ENCODE measurements around the gene AOX1.
"Not testable (repeated sequence)": the region's sequence is repeated elsewhere in the genome, so short reads cannot be mapped to it uniquely, and the experiment has no call there.

Gene AOX1

GRCh38 chr2:200604571-200605255 lies 18.9 kb downstream of the AOX1 start:
- no peaks in the 10 kb centered on the region for H3K4me1 ChIP-seq (ENCODE audit: control insufficient read depth, insufficient read depth, low read length)

GRCh38 chr2:200608341-200609027 lies 22.7 kb downstream of the AOX1 start:
- no peak overlapping the region for H3K4me3 ChIP-seq (ENCODE audit: low read depth, low read length)
- H3K9ac ChIP-seq (ENCODE audit: low read depth, low read length): no peak overlapping the region
- H3K4me1 ChIP-seq (ENCODE audit: control insufficient read depth, insufficient read depth, low read length): no peaks in the 10 kb centered on the region
- no peaks in the 10 kb centered on the region for H3K36me3 ChIP-seq (ENCODE audit: control insufficient read depth, insufficient read depth, low read length)
- no peaks in the 10 kb centered on the region for H3K9me3 ChIP-seq (ENCODE audit: control insufficient read depth, insufficient read depth, low read length)
- no peaks in the 10 kb centered on the region for H3K27me3 ChIP-seq (ENCODE audit: control insufficient read depth, insufficient read depth, low read length)

More at GRCh38 chr2:200604571-200605255, 18.9 kb downstream of the AOX1 start:
- no peak overlapping the region for H3K9ac ChIP-seq (ENCODE audit: low read depth, low read length)
- no peaks in the 10 kb centered on the region for H3K36me3 ChIP-seq (ENCODE audit: control insufficient read depth, insufficient read depth, low read length)
- H3K27me3 ChIP-seq (ENCODE audit: control insufficient read depth, insufficient read depth, low read length): no peaks in the 10 kb centered on the region
- H3K4me3 ChIP-seq (ENCODE audit: low read depth, low read length): no peak overlapping the region
- no peaks in the 10 kb centered on the region for H3K9me3 ChIP-seq (ENCODE audit: control insufficient read depth, insufficient read depth, low read length)

- Histone ChIP-seq H3K9me3 (ENCODE audit: control insufficient read depth, insufficient read depth, low read length) (no peaks in the 10 kb centered on the region), H3K4me1 (ENCODE audit: control insufficient read depth, insufficient read depth, low read length) (no peaks in the 10 kb centered on the region), H3K9ac (ENCODE audit: low read depth, low read length) (no peak overlapping the region), H3K27me3 (ENCODE audit: control insufficient read depth, insufficient read depth, low read length) (no peaks in the 10 kb centered on the region), H3K36me3 (ENCODE audit: control insufficient read depth, insufficient read depth, low read length) (no peaks in the 10 kb centered on the region), H3K4me3 (ENCODE audit: low read depth, low read length) (no peak overlapping the region)
Measured at GRCh38 chr2:200609028-200609614, 23.3 kb downstream of the AOX1 start.

- not testable (repeated sequence) for H3K36me3 ChIP-seq (ENCODE audit: control insufficient read depth, insufficient read depth, low read length); H3K9ac ChIP-seq (ENCODE audit: low read depth, low read length); H3K27me3 ChIP-seq (ENCODE audit: control insufficient read depth, insufficient read depth, low read length); H3K9me3 ChIP-seq (ENCODE audit: control insufficient read depth, insufficient read depth, low read length); H3K4me3 ChIP-seq (ENCODE audit: low read depth, low read length); H3K4me1 ChIP-seq (ENCODE audit: control insufficient read depth, insufficient read depth, low read length)
Measured at GRCh38 chr2:200610217-200610616, 24.4 kb downstream of the AOX1 start.

- Histone ChIP-seq H3K4me1 (ENCODE audit: control insufficient read depth, insufficient read depth, low read length) (no peaks in the 10 kb centered on the region), H3K36me3 (ENCODE audit: control insufficient read depth, insufficient read depth, low read length) (no peaks in the 10 kb centered on the region), H3K9ac (ENCODE audit: low read depth, low read length) (no peak overlapping the region), H3K27me3 (ENCODE audit: control insufficient read depth, insufficient read depth, low read length) (no peaks in the 10 kb centered on the region), H3K9me3 (ENCODE audit: control insufficient read depth, insufficient read depth, low read length) (no peaks in the 10 kb centered on the region), H3K4me3 (ENCODE audit: low read depth, low read length) (no peak overlapping the region)
Measured at GRCh38 chr2:200613692-200614091, 27.9 kb downstream of the AOX1 start.

GRCh38 chr2:200614249-200614648 lies 28.4 kb downstream of the AOX1 start:
- Histone ChIP-seq H3K9me3 (ENCODE audit: control insufficient read depth, insufficient read depth, low read length) (no peaks in the 10 kb centered on the region), H3K4me1 (ENCODE audit: control insufficient read depth, insufficient read depth, low read length) (no peaks in the 10 kb centered on the region), H3K36me3 (ENCODE audit: control insufficient read depth, insufficient read depth, low read length) (no peaks in the 10 kb centered on the region), H3K27me3 (ENCODE audit: control insufficient read depth, insufficient read depth, low read length) (no peaks in the 10 kb centered on the region), H3K9ac (ENCODE audit: low read depth, low read length) (no peak overlapping the region), H3K4me3 (ENCODE audit: low read depth, low read length) (no peak overlapping the region)

- H3K9me3 ChIP-seq (ENCODE audit: control insufficient read depth, insufficient read depth, low read length): no peaks in the 10 kb centered on the region
- no peak overlapping the region for H3K4me3 ChIP-seq (ENCODE audit: low read depth, low read length)
- no peaks in the 10 kb centered on the region for H3K4me1 ChIP-seq (ENCODE audit: control insufficient read depth, insufficient read depth, low read length)
- H3K27me3 ChIP-seq (ENCODE audit: control insufficient read depth, insufficient read depth, low read length): no peaks in the 10 kb centered on the region
- H3K9ac ChIP-seq (ENCODE audit: low read depth, low read length): no peak overlapping the region
- H3K36me3 ChIP-seq (ENCODE audit: control insufficient read depth, insufficient read depth, low read length): no peaks in the 10 kb centered on the region
Measured at GRCh38 chr2:200615247-200615646, 29.4 kb downstream of the AOX1 start.

- no peaks in the 10 kb centered on the region for H3K4me1 ChIP-seq (ENCODE audit: control insufficient read depth, insufficient read depth, low read length)
- no peaks in the 10 kb centered on the region for H3K27me3 ChIP-seq (ENCODE audit: control insufficient read depth, insufficient read depth, low read length)
- H3K4me3 ChIP-seq (ENCODE audit: low read depth, low read length): no peak overlapping the region
- H3K36me3 ChIP-seq (ENCODE audit: control insufficient read depth, insufficient read depth, low read length): no peaks in the 10 kb centered on the region
- H3K9me3 ChIP-seq (ENCODE audit: control insufficient read depth, insufficient read depth, low read length): no peaks in the 10 kb centered on the region
- H3K9ac ChIP-seq (ENCODE audit: low read depth, low read length): no peak overlapping the region
Measured at GRCh38 chr2:200616193-200616592, 30.4 kb downstream of the AOX1 start.

- H3K4me1 ChIP-seq (ENCODE audit: control insufficient read depth, insufficient read depth, low read length): no peaks in the 10 kb centered on the region
- no peaks in the 10 kb centered on the region for H3K27me3 ChIP-seq (ENCODE audit: control insufficient read depth, insufficient read depth, low read length)
- H3K9ac ChIP-seq (ENCODE audit: low read depth, low read length): no peak overlapping the region
- H3K36me3 ChIP-seq (ENCODE audit: control insufficient read depth, insufficient read depth, low read length): no peaks in the 10 kb centered on the region
- H3K9me3 ChIP-seq (ENCODE audit: control insufficient read depth, insufficient read depth, low read length): no peaks in the 10 kb centered on the region
- no peak overlapping the region for H3K4me3 ChIP-seq (ENCODE audit: low read depth, low read length)
Measured at GRCh38 chr2:200616656-200617055, 30.8 kb downstream of the AOX1 start.

GRCh38 chr2:200617156-200618053 lies 31.6 kb downstream of the AOX1 start:
- Histone ChIP-seq H3K27me3 (ENCODE audit: control insufficient read depth, insufficient read depth, low read length) (no peaks in the 10 kb centered on the region), H3K9me3 (ENCODE audit: control insufficient read depth, insufficient read depth, low read length) (no peaks in the 10 kb centered on the region), H3K4me3 (ENCODE audit: low read depth, low read length) (no peak overlapping the region), H3K36me3 (ENCODE audit: control insufficient read depth, insufficient read depth, low read length) (no peaks in the 10 kb centered on the region), H3K4me1 (ENCODE audit: control insufficient read depth, insufficient read depth, low read length) (no peaks in the 10 kb centered on the region), H3K9ac (ENCODE audit: low read depth, low read length) (no peak overlapping the region)

GRCh38 chr2:200618054-200618419 lies 32.2 kb downstream of the AOX1 start:
- no peak overlapping the region for H3K9ac ChIP-seq (ENCODE audit: low read depth, low read length)
- no peak overlapping the region for H3K4me3 ChIP-seq (ENCODE audit: low read depth, low read length)
- H3K36me3 ChIP-seq (ENCODE audit: control insufficient read depth, insufficient read depth, low read length): no peaks in the 10 kb centered on the region
- no peaks in the 10 kb centered on the region for H3K9me3 ChIP-seq (ENCODE audit: control insufficient read depth, insufficient read depth, low read length)
- H3K27me3 ChIP-seq (ENCODE audit: control insufficient read depth, insufficient read depth, low read length): no peaks in the 10 kb centered on the region
- no peaks in the 10 kb centered on the region for H3K4me1 ChIP-seq (ENCODE audit: control insufficient read depth, insufficient read depth, low read length)
